ENCODE results near the gene RLIM.
"Not testable (repeated sequence)": the region's sequence is repeated elsewhere in the genome, so short reads cannot be mapped to it uniquely, and the experiment has no call there.

Gene RLIM

GRCh38 chrX:74614093-74614909 lies at the start of gene RLIM:
Gene RLIM (minus strand): TSS chrX:74614624. CDS start chrX:74595977, 18,647 bp downstream.
- H3K27ac ChIP-seq (ENCODE audit: low read depth, low read length) = peak within 1 kb of the TSS; percentile 89
- H3K36me3 ChIP-seq (ENCODE audit: low read length) = no peaks in the 10 kb centered on the region
- peak within 1 kb of the TSS; percentile 83 for H3K9ac ChIP-seq (ENCODE audit: low read length)
- H3K79me2 ChIP-seq (ENCODE audit: insufficient read depth, low read length) = peaks cover 45% of the 10 kb centered on the region
- H2AFZ ChIP-seq (ENCODE audit: low read depth, low read length, severe bottlenecking) = peak within 1 kb of the TSS; percentile 76
- TF ChIP-seq CTCF (IDR thresholded peaks at IDR 0.05; ENCODE audit: insufficient read depth, low read length, poor library complexity, severe bottlenecking) = no peak
- TF ChIP-seq EZH2phosphoT487 (conservative IDR thresholded peaks at IDR 0.05; ENCODE audit: low read length) = no peak
- peak within 1 kb of the TSS; percentile 84 for H3K4me3 ChIP-seq (ENCODE audit: insufficient read depth, low read length, poor library complexity, severe bottlenecking)
- no peaks in the 10 kb centered on the region for H3K27me3 ChIP-seq (ENCODE audit: low read length)
- no peaks in the 10 kb centered on the region for H3K9me3 ChIP-seq (ENCODE audit: insufficient read depth, low read length)
- peak within 1 kb of the TSS; percentile 77 for H3K4me2 ChIP-seq (ENCODE audit: low read depth, low read length, poor library complexity, severe bottlenecking)
- H4K20me1 ChIP-seq (ENCODE audit: low read depth, low read length) = no peaks in the 10 kb centered on the region; the same call in 1 of the 2 replicates
- peaks cover 7% of the 10 kb centered on the region; the same call in 1 of the 2 replicates for H3F3A ChIP-seq (ENCODE audit: insufficient read depth)
- H3K9me2 ChIP-seq (replicated peaks; ENCODE audit: insufficient read depth, low read length) = no peaks in the 10 kb centered on the region

GRCh38 chrX:74656079-74656745 lies 41.8 kb upstream of the RLIM start:
- no peak overlapping the region for H2AFZ ChIP-seq (ENCODE audit: low read depth, low read length, severe bottlenecking)
- no peaks in the 10 kb centered on the region for H3K27me3 ChIP-seq (ENCODE audit: low read length)
- no peaks in the 10 kb centered on the region for H3F3A ChIP-seq (ENCODE audit: insufficient read depth)
- H3K4me2 ChIP-seq (ENCODE audit: low read depth, low read length, poor library complexity, severe bottlenecking) = no peak overlapping the region
- no peak for TF ChIP-seq CTCF (IDR thresholded peaks at IDR 0.05; ENCODE audit: insufficient read depth, low read length, poor library complexity, severe bottlenecking)
- no peaks in the 10 kb centered on the region for H3K9me3 ChIP-seq (ENCODE audit: insufficient read depth, low read length)
- H3K9me2 ChIP-seq (replicated peaks; ENCODE audit: insufficient read depth, low read length) = no peaks in the 10 kb centered on the region
- no peak overlapping the region for H3K9ac ChIP-seq (ENCODE audit: low read length)
- no peak overlapping the region for H3K4me3 ChIP-seq (ENCODE audit: insufficient read depth, low read length, poor library complexity, severe bottlenecking)
- H3K79me2 ChIP-seq (ENCODE audit: insufficient read depth, low read length) = no peaks in the 10 kb centered on the region
- no peaks in the 10 kb centered on the region for H4K20me1 ChIP-seq (ENCODE audit: low read depth, low read length)
- no peak overlapping the region for H3K27ac ChIP-seq (ENCODE audit: low read depth, low read length)
- H3K36me3 ChIP-seq (ENCODE audit: low read length) = no peaks in the 10 kb centered on the region

GRCh38 chrX:74654953-74655352 lies 40.5 kb upstream of the RLIM start:
- H3K27ac ChIP-seq (ENCODE audit: low read depth, low read length); H4K20me1 ChIP-seq (ENCODE audit: low read depth, low read length); H3K9ac ChIP-seq (ENCODE audit: low read length); H3F3A ChIP-seq (ENCODE audit: insufficient read depth); H3K4me3 ChIP-seq (ENCODE audit: insufficient read depth, low read length, poor library complexity, severe bottlenecking); H3K9me2 ChIP-seq (replicated peaks; ENCODE audit: insufficient read depth, low read length); H3K4me2 ChIP-seq (ENCODE audit: low read depth, low read length, poor library complexity, severe bottlenecking); H3K27me3 ChIP-seq (ENCODE audit: low read length); H2AFZ ChIP-seq (ENCODE audit: low read depth, low read length, severe bottlenecking); H3K79me2 ChIP-seq (ENCODE audit: insufficient read depth, low read length); H3K9me3 ChIP-seq (ENCODE audit: insufficient read depth, low read length); H3K36me3 ChIP-seq (ENCODE audit: low read length): not testable (repeated sequence)
